Neural cell (in vitro differentiated cells): ENCODE measurements around the gene NCKAP5. TPM values are rescaled to one million over a fixed set of nuclear protein-coding genes. Genes with fewer than 3 reads are reported as not detected.

Source experiments
- H2AFZ ChIP-seq: fragments of 200-600, 300-800 bp; sonication (generic), shearing (Covaris generic); 2 replicates; pipeline ENCODE4 v1.6.0; 2014; ENCODE audit warnings: low read depth, mild to moderate bottlenecking, antibody characterized with exemption, low read length, moderate library complexity
- H3F3A ChIP-seq: fragments of 200-600 bp; shearing (Covaris generic); 2 replicates; pipeline ENCODE4 v1.6.1; 2016; ENCODE audit warnings: mild to moderate bottlenecking, moderate library complexity, mixed read lengths, antibody characterized with exemption, low read length; ENCODE audit not compliant: insufficient read depth, poor library complexity, severe bottlenecking
- H3K27ac ChIP-seq: fragments of 200-600, 300-800 bp; sonication (generic), shearing (Covaris generic); 2 replicates; pipeline ENCODE4 v1.5.1; 2014; ENCODE audit warnings: mild to moderate bottlenecking, low read length, moderate library complexity
- H3K27me3 ChIP-seq: fragments of 300-800, 200-600 bp; sonication (generic), shearing (Covaris generic); 2 replicates; pipeline ENCODE4 v1.6.0; 2014; ENCODE audit warnings: mild to moderate bottlenecking, low read depth, low read length, moderate library complexity; ENCODE audit not compliant: insufficient read depth
- H3K36me3 ChIP-seq: fragments of 300-800, 200-600 bp; sonication (generic), shearing (Covaris generic); 2 replicates; pipeline ENCODE4 v1.5.1; 2014; ENCODE audit warnings: mild to moderate bottlenecking, antibody characterized with exemption, low read length, moderate library complexity; ENCODE audit not compliant: insufficient read depth
- H3K4me2 ChIP-seq: fragments of 300-800, 200-600 bp; sonication (generic), shearing (Covaris generic); 2 replicates; pipeline ENCODE4 v1.6.0; 2014; ENCODE audit warnings: mild to moderate bottlenecking, low read length
- H3K4me3 ChIP-seq: fragments of 300-800, 200-600 bp; sonication (generic), shearing (Covaris generic); 2 replicates; pipeline ENCODE4 v1.5.1; 2014; ENCODE audit warnings: mild to moderate bottlenecking, low read length, moderate library complexity
- H3K79me2 ChIP-seq: fragments of 200-600 bp; shearing (Covaris generic); replicated peaks from 2 replicates; pipeline ENCODE4 v1.6.0; 2014; ENCODE audit warnings: mild to moderate bottlenecking, low read length, moderate library complexity; ENCODE audit not compliant: insufficient read depth
- H3K9ac ChIP-seq: fragments of 300-800, 200-600 bp; sonication (generic), shearing (Covaris generic); 2 replicates; pipeline ENCODE4 v1.6.1; 2016; ENCODE audit warnings: mild to moderate bottlenecking, low read length, mixed read lengths
- H3K9me2 ChIP-seq: fragments of 200-600 bp; shearing (Covaris generic); 2 replicates; pipeline ENCODE4 v1.6.1; 2016; ENCODE audit warnings: mild to moderate bottlenecking, low read length, mixed read lengths; ENCODE audit not compliant: insufficient read depth
- H3K9me3 ChIP-seq: fragments of 200-600, 300-800 bp; sonication (generic), shearing (Covaris generic); 2 replicates; pipeline ENCODE4 v1.6.1; 2016; ENCODE audit warnings: mild to moderate bottlenecking, mixed run types, low read length, moderate library complexity, mixed read lengths
- H4K20me1 ChIP-seq: fragments of 200-600 bp; shearing (Covaris generic); 2 replicates; pipeline ENCODE4 v1.6.1; 2016; ENCODE audit warnings: mild to moderate bottlenecking, mixed run types; ENCODE audit not compliant: insufficient read depth
- EP300 ChIP-seq: fragments of 450-650 bp; conservative IDR thresholded peaks from 2 replicates; pipeline ENCODE4 v1.6.1; 2014; ENCODE audit warnings: antibody characterized with exemption, mild to moderate bottlenecking, moderate library complexity; ENCODE audit not compliant: poor library complexity, severe bottlenecking
- EZH2 ChIP-seq: fragments of 200-600, 300-800 bp; shearing (Covaris generic), sonication (generic); IDR thresholded peaks from 2 replicates; pipeline ENCODE4 v1.6.1; 2014; ENCODE audit warnings: antibody characterized with exemption, low read length, borderline replicate concordance, mild to moderate bottlenecking; ENCODE audit not compliant: insufficient read depth, poor library complexity, severe bottlenecking
- MXI1 ChIP-seq: fragments of 450-650 bp; conservative IDR thresholded peaks from 2 replicates; pipeline ENCODE4 v1.6.1; 2014; ENCODE audit warnings: antibody characterized with exemption, mild to moderate bottlenecking; ENCODE audit not compliant: poor library complexity, severe bottlenecking
- POLR2AphosphoS5 ChIP-seq: IDR thresholded peaks from 2 replicates; pipeline ENCODE4 v1.6.1; 2012
- RAD21 ChIP-seq: fragments of 450-650 bp; conservative IDR thresholded peaks from 2 replicates; pipeline ENCODE4 v1.6.1; 2014; ENCODE audit warnings: antibody characterized with exemption, mild to moderate bottlenecking, moderate library complexity
- SMC3 ChIP-seq: fragments of 450-650 bp; conservative IDR thresholded peaks from 2 replicates; pipeline ENCODE4 v1.6.1; 2014; ENCODE audit warnings: antibody characterized with exemption, mild to moderate bottlenecking, moderate library complexity; ENCODE audit not compliant: poor library complexity
- TAF1 ChIP-seq: IDR thresholded peaks from 2 replicates; pipeline ENCODE4 v1.6.1; 2012; ENCODE audit warnings: low read depth
- polyA plus RNA-seq: library from polyadenylated mRNA; depleted of rRNA; stranded (reverse); fragments of >200 nt; gene quantifications from 2 replicates; pipeline ENCODE4 v1.2.3, GENCODE V29; 2014
- TF ChIP-seq, protein P1 (sequence below): fragments of 450-650 bp; IDR thresholded peaks from 2 replicates; pipeline ENCODE4 v1.5.1; 2014; ENCODE audit warnings: antibody characterized with exemption, mild to moderate bottlenecking, moderate library complexity; ENCODE audit not compliant: poor library complexity, severe bottlenecking
- TF ChIP-seq, protein P2 (sequence below): IDR thresholded peaks from 2 replicates; pipeline ENCODE4 v1.6.1; 2012; ENCODE audit warnings: borderline replicate concordance

Gene NCKAP5
- polyA plus RNA-seq, 1 donor from 2014 or later = 2.4 TPM

GRCh38 chr2:133462811-133463210 lies 105.5 kb downstream of the NCKAP5 start:
- TF ChIP-seq MXI1 = no peak
- TF ChIP-seq RAD21 = no peak
- no peak for TF ChIP-seq POLR2AphosphoS5
- TF ChIP-seq SMC3 = no peak
- TF ChIP-seq, protein P1, sequence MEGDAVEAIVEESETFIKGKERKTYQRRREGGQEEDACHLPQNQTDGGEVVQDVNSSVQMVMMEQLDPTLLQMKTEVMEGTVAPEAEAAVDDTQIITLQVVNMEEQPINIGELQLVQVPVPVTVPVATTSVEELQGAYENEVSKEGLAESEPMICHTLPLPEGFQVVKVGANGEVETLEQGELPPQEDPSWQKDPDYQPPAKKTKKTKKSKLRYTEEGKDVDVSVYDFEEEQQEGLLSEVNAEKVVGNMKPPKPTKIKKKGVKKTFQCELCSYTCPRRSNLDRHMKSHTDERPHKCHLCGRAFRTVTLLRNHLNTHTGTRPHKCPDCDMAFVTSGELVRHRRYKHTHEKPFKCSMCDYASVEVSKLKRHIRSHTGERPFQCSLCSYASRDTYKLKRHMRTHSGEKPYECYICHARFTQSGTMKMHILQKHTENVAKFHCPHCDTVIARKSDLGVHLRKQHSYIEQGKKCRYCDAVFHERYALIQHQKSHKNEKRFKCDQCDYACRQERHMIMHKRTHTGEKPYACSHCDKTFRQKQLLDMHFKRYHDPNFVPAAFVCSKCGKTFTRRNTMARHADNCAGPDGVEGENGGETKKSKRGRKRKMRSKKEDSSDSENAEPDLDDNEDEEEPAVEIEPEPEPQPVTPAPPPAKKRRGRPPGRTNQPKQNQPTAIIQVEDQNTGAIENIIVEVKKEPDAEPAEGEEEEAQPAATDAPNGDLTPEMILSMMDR = no peak
- TF ChIP-seq EP300 = no peak
- TF ChIP-seq TAF1 = no peak
- no peak for TF ChIP-seq EZH2
- TF ChIP-seq, protein P2, sequence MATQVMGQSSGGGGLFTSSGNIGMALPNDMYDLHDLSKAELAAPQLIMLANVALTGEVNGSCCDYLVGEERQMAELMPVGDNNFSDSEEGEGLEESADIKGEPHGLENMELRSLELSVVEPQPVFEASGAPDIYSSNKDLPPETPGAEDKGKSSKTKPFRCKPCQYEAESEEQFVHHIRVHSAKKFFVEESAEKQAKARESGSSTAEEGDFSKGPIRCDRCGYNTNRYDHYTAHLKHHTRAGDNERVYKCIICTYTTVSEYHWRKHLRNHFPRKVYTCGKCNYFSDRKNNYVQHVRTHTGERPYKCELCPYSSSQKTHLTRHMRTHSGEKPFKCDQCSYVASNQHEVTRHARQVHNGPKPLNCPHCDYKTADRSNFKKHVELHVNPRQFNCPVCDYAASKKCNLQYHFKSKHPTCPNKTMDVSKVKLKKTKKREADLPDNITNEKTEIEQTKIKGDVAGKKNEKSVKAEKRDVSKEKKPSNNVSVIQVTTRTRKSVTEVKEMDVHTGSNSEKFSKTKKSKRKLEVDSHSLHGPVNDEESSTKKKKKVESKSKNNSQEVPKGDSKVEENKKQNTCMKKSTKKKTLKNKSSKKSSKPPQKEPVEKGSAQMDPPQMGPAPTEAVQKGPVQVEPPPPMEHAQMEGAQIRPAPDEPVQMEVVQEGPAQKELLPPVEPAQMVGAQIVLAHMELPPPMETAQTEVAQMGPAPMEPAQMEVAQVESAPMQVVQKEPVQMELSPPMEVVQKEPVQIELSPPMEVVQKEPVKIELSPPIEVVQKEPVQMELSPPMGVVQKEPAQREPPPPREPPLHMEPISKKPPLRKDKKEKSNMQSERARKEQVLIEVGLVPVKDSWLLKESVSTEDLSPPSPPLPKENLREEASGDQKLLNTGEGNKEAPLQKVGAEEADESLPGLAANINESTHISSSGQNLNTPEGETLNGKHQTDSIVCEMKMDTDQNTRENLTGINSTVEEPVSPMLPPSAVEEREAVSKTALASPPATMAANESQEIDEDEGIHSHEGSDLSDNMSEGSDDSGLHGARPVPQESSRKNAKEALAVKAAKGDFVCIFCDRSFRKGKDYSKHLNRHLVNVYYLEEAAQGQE = no peak

GRCh38 chr2:133461484-133461883 lies 106.8 kb downstream of the NCKAP5 start:
- Histone ChIP-seq H3K4me2 (no peak overlapping the region), H2AFZ (no peak overlapping the region), H3K79me2 (no peaks in the 10 kb centered on the region), H3K9me3 (no peaks in the 10 kb centered on the region), H3K27ac (no peak overlapping the region), H4K20me1 (no peaks in the 10 kb centered on the region), H3F3A (no peaks in the 10 kb centered on the region), H3K27me3 (no peaks in the 10 kb centered on the region), H3K4me3 (no peak overlapping the region), H3K9me2 (no peaks in the 10 kb centered on the region), H3K9ac (no peak overlapping the region), H3K36me3 (no peaks in the 10 kb centered on the region)
- TF ChIP-seq EZH2 = no peak
- no peak for TF ChIP-seq POLR2AphosphoS5
- TF ChIP-seq RAD21 = no peak
- TF ChIP-seq, protein P2 = no peak
- no peak for TF ChIP-seq MXI1
- TF ChIP-seq SMC3 = no peak
- TF ChIP-seq, protein P1 = no peak
- no peak for TF ChIP-seq EP300
- TF ChIP-seq TAF1 = no peak

More at GRCh38 chr2:133462811-133463210, 105.5 kb downstream of the NCKAP5 start:
- H3K9ac ChIP-seq = no peak overlapping the region
- H3K79me2 ChIP-seq = no peaks in the 10 kb centered on the region
- no peak overlapping the region for H2AFZ ChIP-seq
- H3K27ac ChIP-seq = no peak overlapping the region
- no peaks in the 10 kb centered on the region for H3F3A ChIP-seq
- H3K9me3 ChIP-seq = no peaks in the 10 kb centered on the region
- no peaks in the 10 kb centered on the region for H3K9me2 ChIP-seq
- H3K36me3 ChIP-seq = no peaks in the 10 kb centered on the region
- no peaks in the 10 kb centered on the region for H3K27me3 ChIP-seq
- no peak overlapping the region for H3K4me2 ChIP-seq
- H3K4me3 ChIP-seq = no peak overlapping the region
- H4K20me1 ChIP-seq = no peaks in the 10 kb centered on the region
